ENCODE data around the gene CDC42BPB. TPM values are rescaled to one million over a fixed set of nuclear protein-coding genes. Genes with fewer than 3 reads are reported as not detected.

CDC42BPB gene
- total and polyA plus RNA-seq, 12 donors: 41.1 to 108 (median 77.4) TPM

DNA sequence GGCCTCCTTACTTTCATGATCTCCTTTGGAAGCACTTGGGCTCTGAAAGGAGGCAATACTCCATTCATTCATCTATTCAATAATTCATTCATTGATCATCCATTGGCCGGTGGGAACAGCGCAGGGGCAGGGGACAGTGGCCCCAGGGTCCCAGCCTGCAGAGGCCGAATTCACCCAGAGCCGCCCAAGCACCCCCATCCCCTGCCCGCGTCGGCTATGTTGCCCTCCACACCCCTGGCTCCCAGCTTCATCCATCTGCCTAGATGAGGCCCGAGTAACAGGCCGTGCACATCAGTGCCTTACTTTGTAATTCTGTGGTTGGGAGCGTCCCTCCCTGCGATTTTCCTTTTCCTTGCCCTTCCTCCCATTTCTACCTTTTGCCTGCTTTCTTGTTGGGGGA, 131.7 kb downstream of the CDC42BPB start:
- intact Hi-C loops (cut with DNase I): no loop called here
- Histone ChIP-seq H3K36me3 (replicated peaks in 1 of 2) (no peaks in the 10 kb centered on the region), H3K27ac (no peak overlapping the region), H3K9me3 (replicated peaks in 1 of 3) (no peaks in the 10 kb centered on the region), H3K4me3 (no peak overlapping the region), H3K4me1 (replicated peaks in 1 of 2) (peaks cover 22 to 37% of the 10 kb centered on the region in 2 donors), H3K27me3 (peaks cover 25% of the 10 kb centered on the region)
- TF ChIP-seq POLR2A (IDR thresholded peaks at IDR 0.05) (no peak), CTCF (IDR thresholded peaks at IDR 0.05) (no peak)
- WGBS, 4 donors: 73 to 83% (median 78%) methylated on average over 10 to 11 of the region's 11 CpGs
- no peak for DNase-seq

DNA sequence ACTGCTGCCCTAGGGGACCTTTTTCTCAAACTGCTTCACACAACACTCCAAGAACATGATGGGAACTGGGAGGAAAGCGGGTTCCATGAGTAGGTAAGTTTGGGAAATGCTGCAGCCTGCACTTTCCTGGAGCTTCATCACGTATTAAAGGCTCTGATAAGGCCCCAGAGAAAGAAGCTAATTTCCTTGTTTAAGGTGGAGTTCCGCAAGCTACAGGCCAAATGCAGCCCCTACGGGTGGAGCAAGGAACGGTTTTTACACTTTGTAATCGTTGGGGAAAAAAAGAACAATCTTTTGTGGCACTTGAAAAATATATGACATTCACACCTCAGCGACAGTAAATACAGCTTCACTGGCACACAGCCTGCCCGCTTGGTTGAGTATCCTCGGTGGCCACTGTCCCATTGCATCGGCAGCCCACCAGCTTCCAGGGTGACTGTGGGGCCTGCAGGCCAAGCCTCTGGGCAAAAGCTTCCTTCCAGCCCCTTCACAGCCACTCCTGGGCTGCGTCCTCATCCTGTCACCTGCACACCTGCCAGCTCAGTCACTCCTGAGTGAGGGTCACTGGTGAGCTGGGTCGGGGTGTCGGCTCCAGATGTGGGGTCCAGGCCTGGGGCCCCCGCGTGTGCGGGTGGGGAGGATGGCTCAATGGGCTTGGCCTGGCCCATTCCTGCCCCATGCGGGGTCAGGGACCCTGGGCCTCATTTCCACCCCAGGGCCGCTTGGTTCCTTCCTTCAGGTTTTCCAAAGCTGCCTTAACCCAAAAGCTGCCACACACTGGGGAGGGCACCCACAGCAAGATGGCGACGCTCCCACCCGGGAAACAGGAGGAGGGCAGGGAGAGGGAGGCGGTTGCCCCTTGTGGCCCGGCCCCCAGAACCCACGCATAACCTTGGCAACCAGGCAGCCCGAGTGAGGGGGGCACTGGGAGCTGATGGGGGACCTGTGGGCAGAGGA, 132.4 kb downstream of the CDC42BPB start:
- Histone ChIP-seq H3K9me3 (replicated peaks in 1 of 3) (no peaks in the 10 kb centered on the region), H3K4me1 (replicated peaks in 1 of 2) (peaks cover 15 to 30% of the 10 kb centered on the region in 2 donors), H3K36me3 (replicated peaks in 1 of 2) (no peaks in the 10 kb centered on the region), H3K27me3 (peaks cover 17% of the 10 kb centered on the region), H3K27ac (no peak overlapping the region), H3K4me3 (no peak overlapping the region)
- intact Hi-C loops (cut with DNase I): no loop called here
- TF ChIP-seq POLR2A (IDR thresholded peaks at IDR 0.05): no peak
- TF ChIP-seq CTCF (IDR thresholded peaks at IDR 0.05): no peak
- 78 to 86% (median 84%) methylated on average over 13 to 25 of the region's 25 CpGs for WGBS, 4 donors
- no peak for DNase-seq

GRCh38 chr14:102923925-102924486, 133.3 kb downstream of the CDC42BPB start:
- H3K27ac ChIP-seq: no peak overlapping the region
- WGBS, 4 donors: 40 to 77% (median 49%) methylated on average over 4 to 11 of the region's 11 CpGs
- H3K36me3 ChIP-seq (replicated peaks in 1 of 2): no peaks in the 10 kb centered on the region
- peaks cover 8% of the 10 kb centered on the region for H3K27me3 ChIP-seq
- no peak overlapping the region for H3K4me3 ChIP-seq
- H3K9me3 ChIP-seq (replicated peaks in 1 of 3): no peaks in the 10 kb centered on the region
- TF ChIP-seq CTCF (IDR thresholded peaks at IDR 0.05) (no peak), POLR2A (IDR thresholded peaks at IDR 0.05) (no peak)
- intact Hi-C loops (cut with DNase I): no loop called here
- peaks cover 6 to 21% of the 10 kb centered on the region in 2 donors for H3K4me1 ChIP-seq (replicated peaks in 1 of 2)
- no peak for DNase-seq

GRCh38 chr14:102923201-102923924, 134.0 kb downstream of the CDC42BPB start:
- Histone ChIP-seq H3K4me1 (replicated peaks in 1 of 2) (peaks cover 0 to 15% of the 10 kb centered on the region in 2 donors), H3K4me3 (no peak overlapping the region), H3K27me3 (peaks cover 3% of the 10 kb centered on the region), H3K27ac (no peak overlapping the region), H3K9me3 (replicated peaks in 1 of 3) (no peaks in the 10 kb centered on the region), H3K36me3 (replicated peaks in 1 of 2) (no peaks in the 10 kb centered on the region)
- WGBS, 4 donors: 6 to 12% (median 8%) methylated on average over 26 to 53 of the region's 53 CpGs; no CpG with 5 or more reads in 1 of the 4 donors
- intact Hi-C loops (cut with DNase I): no loop called here
- TF ChIP-seq POLR2A (IDR thresholded peaks at IDR 0.05) (no peak), CTCF (IDR thresholded peaks at IDR 0.05) (no peak)
- DNase-seq: no peak
